RPMI7951 (cell line): ENCODE measurements around the gene MORC4. TPM values are rescaled to one million over a fixed set of nuclear protein-coding genes. Genes with fewer than 3 reads are reported as not detected.
"Not testable (repeated sequence)": the region's sequence is repeated elsewhere in the genome, so short reads cannot be mapped to it uniquely, and the experiment has no call there.

Source experiments
- DNase-seq: peaks from one replicate; pipeline ENCODE4 v3.0.0-alpha.2; 2012; ENCODE audit warnings: low read depth
- total RNA-seq: library from RNA; depleted of rRNA; stranded (reverse); fragments of >200 nt; shearing (Covaris generic); gene quantifications from 2 replicates; pipeline ENCODE4 v1.2.3, GENCODE V29; 2014; rRNA removed

Gene MORC4
- 8.0 and 8.2 TPM in 2 replicates for total RNA-seq

- DNase-seq: peak; percentile 71
These were observed at the start of gene MORC4 for GRCh38 chrX:107000013-107000515. Gene MORC4 (minus strand): TSS chrX:107000212. CDS start chrX:106999969, 243 bp downstream.

DNA sequence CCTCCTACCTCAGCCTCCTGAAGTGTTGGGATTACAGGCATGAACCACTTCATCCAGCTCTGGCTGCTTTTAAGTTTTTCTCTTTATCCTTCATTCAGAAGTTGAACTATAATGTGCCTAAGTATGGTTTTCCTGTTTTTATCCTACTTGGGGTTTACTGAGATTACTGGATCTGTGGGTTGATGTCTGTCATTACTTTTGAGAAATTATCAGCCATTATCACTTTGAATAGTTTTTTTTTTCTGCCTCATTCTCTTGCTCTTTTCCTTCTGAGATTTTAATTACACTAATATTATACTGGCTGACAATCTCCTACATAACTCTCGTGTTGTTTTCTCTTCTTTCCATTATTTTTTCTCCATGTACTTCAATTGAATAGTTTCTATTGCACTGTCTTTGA is 47.6 kb upstream of the MORC4 start:
- no peak for DNase-seq

GRCh38 chrX:107029752-107030151 is 29.7 kb upstream of the MORC4 start:
- DNase-seq: no peak

DNA sequence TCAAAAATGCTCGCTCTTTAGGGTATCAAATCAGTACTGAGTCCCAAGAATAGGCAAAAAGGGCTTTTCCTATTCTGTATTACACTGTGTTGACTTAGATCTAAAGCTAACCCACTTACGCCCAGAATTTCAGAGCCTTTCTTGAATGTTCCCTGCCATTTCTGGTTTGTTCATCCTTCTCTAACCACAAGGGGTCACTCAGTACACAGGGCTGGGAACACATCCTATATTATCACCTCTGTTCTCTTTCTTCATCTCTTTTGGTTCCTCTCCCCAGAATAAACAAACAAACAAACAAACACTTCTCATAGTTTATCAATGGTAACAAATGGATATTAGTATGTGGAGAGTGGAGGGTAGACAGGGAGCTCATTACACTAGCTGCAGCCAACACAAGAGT is 25.5 kb upstream of the MORC4 start:
- peak; percentile 7 for DNase-seq

- DNase-seq: no peak
These were observed 14.9 kb upstream of the MORC4 start for GRCh38 chrX:107014936-107015335.

DNA sequence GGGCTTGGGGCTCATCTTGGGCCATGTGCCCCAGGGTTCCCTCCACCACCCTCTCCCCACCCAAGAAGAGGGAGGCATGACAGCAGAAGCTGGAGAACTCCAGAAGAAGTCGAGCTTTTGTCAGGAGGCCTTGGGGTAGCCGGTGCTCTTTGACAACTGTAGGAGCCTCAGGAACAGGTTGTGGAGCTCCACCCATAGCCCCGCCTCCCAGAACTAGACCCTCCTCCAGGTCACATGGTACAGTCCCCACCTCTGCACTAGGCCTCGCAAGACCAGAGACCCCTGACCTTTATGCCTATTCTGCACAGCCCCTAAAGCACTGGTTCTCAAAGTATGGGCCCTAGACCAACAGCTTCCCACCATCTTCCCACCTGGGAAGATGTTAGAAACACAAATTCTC is 8.0 kb upstream of the MORC4 start:
- no peak for DNase-seq

- DNase-seq: peak; percentile 45
These were observed 723 bp downstream of the MORC4 start for GRCh38 chrX:106999002-106999975.

DNA sequence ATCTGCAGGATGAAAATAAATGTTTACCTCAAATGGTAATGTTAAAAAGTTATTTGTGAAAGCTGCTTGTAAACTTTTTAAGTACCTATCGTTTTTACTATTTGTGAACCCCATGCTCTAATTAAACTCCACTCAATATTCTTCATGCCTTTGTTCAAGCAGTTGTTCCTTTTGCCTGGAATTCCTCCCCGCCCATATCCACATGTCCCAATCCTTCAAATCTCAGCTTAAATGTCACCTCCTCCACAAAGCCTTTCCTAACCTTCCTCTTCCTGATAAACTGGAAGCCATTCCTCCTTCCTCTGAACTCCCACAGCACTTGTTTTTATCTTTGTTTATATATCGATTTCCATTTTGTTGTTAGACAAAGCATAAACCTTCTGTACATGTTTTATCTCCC is 2.4 kb downstream of the MORC4 start:
- no peak for DNase-seq

GRCh38 chrX:106995678-106996077 is 4.3 kb downstream of the MORC4 start:
- DNase-seq: no peak

DNA sequence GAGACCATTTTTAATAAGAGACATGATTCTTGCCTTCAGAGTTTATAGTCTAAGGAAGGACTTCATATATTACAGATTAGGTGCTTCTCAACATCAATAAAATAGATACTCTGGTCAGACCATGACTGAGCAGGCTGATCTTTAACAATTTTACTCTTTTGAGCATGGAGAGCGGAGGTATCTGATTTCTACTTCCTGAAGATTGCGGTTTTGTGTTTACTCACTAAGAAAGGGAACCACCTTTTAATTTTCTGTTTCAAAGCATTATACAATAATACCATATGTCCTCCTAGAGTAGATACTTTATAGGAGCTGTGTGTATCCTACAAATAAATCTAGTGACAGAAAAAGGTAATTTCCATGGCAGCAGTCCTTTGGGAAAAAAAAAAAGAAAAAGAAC is 12.5 kb downstream of the MORC4 start:
- no peak for DNase-seq

GRCh38 chrX:106980952-106981626 is 18.9 kb downstream of the MORC4 start:
- DNase-seq: no peak

DNA sequence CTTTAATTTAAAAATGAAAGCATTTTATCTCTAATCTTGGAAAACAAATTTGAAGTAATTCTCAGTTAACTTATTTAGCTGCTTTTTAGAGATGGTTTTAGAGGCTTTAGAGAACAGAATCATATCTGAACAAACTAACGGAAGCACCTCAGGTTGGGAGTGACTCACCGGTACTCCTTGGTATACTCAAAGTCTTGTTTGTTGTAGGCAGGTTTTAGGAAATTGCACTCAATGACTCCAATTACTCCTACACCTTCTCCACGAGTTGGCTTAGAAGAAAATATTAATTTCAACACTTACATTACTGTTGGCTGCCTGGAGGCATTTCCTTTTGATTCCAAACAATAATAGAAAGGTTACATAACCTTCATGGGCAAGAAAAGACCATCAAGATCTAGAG is 23.6 kb downstream of the MORC4 start:
- DNase-seq: no peak

- no peak for DNase-seq
These were observed 26.4 kb downstream of the MORC4 start for GRCh38 chrX:106973433-106974149.

DNA sequence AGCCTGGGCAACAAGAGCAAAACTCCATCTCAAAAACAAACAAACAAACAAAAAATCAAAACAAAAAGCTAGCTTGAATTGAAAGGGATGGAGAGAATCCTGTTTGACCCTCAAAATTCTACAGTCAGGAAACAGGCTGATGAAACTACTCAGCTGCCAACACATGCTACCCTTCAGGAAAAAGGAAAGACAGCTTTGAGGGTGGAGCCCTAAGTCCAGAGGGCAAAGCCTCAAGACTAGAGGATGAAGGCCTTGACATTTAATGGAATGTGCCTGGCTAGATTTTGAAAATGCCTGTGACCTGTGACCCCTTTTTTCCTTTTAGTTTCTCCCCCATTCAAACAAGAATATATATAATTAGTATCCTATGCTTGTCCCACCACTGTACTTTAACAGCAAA is 27.1 kb downstream of the MORC4 start:
- no peak for DNase-seq

DNA sequence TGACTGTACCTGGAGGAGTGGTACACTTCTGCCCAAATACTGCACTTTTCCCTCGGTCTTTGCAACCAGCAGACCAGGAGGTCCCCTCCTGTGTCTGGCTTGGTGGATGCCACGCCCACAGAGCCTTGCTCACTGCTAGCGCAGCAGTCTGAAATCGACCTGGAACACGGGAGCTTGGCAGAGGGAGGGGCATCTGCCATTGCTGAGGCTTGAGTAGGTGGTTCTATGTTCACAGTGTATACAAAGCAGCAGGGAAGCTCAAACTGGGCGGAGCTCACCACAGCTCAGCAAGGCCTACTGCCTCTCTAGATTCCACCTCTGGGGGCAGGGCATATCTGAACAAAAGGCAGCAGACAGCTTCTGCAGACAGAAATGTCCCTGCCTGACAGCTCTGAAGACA is 33.5 kb downstream of the MORC4 start:
- not testable (repeated sequence) for DNase-seq

DNA sequence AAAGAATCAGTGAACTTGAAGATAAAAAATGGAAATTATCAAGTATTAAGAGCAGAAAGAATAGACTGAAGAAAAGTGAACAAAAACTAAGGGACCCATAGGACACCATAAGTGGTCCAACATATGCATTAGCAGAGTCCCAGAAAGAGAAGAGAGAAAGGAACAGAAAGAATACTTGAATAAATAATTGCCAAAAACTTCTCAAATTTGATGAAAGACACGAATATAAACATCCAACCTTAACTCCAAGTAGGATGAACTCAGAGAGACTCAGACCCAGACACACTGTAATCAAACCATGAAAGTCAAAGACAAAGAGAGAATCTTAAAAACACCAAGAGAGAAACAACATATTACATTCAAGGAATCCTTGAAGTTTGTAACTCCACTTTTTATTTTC is 35.7 kb downstream of the MORC4 start:
- DNase-seq: no peak

DNA sequence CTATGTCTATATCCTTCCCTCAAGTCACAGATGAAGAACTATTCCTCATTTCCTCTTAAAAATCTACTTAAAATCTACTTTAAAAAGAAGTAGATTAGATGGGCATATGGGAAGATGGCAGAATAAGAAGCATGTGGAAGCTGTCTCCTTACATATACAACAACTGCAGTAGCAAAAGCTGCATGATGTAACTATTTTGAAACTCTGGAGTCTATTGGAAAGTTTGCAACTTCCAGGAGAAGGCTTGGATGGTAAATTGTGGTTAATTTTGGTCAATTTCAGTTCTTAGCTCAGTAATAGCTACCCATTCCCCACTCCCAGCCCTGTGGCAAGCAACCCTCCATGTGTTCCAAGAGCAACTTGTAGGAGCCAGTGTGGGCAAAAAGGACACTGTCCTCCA is 36.9 kb downstream of the MORC4 start:
- DNase-seq: no peak

GRCh38 chrX:106959901-106960300 is 40.1 kb downstream of the MORC4 start:
- DNase-seq: peak; percentile 3

GRCh38 chrX:106957856-106958255 is 42.2 kb downstream of the MORC4 start:
- DNase-seq: no peak

- DNase-seq: no peak
These were observed 44.8 kb downstream of the MORC4 start for GRCh38 chrX:106955004-106955772.

- no peak for DNase-seq
These were observed 46.0 kb downstream of the MORC4 start for GRCh38 chrX:106954041-106954440.
